H1 (cell line): ENCODE measurements around the gene CLIP4. TPM values are rescaled to one million over a fixed set of nuclear protein-coding genes. Genes with fewer than 3 reads are reported as not detected.

Source experiments
- CTCF ChIA-PET: fragments of 300-600 bp; sonication (Branson Sonifier 250); formaldehyde crosslinking; loops from one replicate; lab custom pipeline; 2021; ENCODE audit not compliant: partially characterized antibody; lab: Charles Lee
- POLR2A ChIA-PET: fragments of 300-600 bp; sonication (Branson Sonifier 250); formaldehyde crosslinking; loops from one replicate; lab custom pipeline; 2021; ENCODE audit warnings: inconsistent platforms; ENCODE audit not compliant: partially characterized antibody; lab: Charles Lee
- DNase-seq, 2 experiments: peaks; one replicate each; pipeline versions ENCODE4 v3.0.0 to v3.0.0-alpha.2; 2010 to 2022; ENCODE audit warnings: low spot score in 2 of 2, low read depth in 1 of 2, mixed read lengths in 1 of 2
- FAIRE-seq: peaks from 2 replicates; lab custom pipeline; 2011; peaks lifted over from hg19 to GRCh38; lab: Jason Lieb, UNC
- H2AFZ ChIP-seq: 2 replicates; pipeline ENCODE4 v1.8.1; 2012; ENCODE audit warnings: low read length, inconsistent platforms
- H2AK5ac ChIP-seq: 2 replicates; pipeline ENCODE4 v1.6.1; 2013; ENCODE audit warnings: low read depth, low read length
- H2BK120ac ChIP-seq: replicated peaks from 2 replicates; pipeline ENCODE3; 2013; ENCODE audit warnings: low read depth, low read length, inconsistent platforms
- H2BK12ac ChIP-seq: 2 replicates; pipeline ENCODE4 v1.6.1; 2013; ENCODE audit warnings: low read depth, low read length
- H2BK15ac ChIP-seq: 2 replicates; pipeline ENCODE4 v1.6.1; 2013; ENCODE audit warnings: low read length
- H2BK20ac ChIP-seq: 2 replicates; pipeline ENCODE4 v1.6.1; 2013; ENCODE audit warnings: low read length
- H2BK5ac ChIP-seq: 2 replicates; pipeline ENCODE4 v1.6.1; 2013; ENCODE audit warnings: low read depth, low read length
- H3K14ac ChIP-seq: 2 replicates; pipeline ENCODE4 v1.6.1; 2013; ENCODE audit warnings: inconsistent platforms; ENCODE audit not compliant: insufficient read length
- H3K18ac ChIP-seq: 2 replicates; pipeline ENCODE4 v1.6.1; 2013; ENCODE audit warnings: low read length; ENCODE audit errors: extremely low read depth
- H3K23ac ChIP-seq: 2 replicates; pipeline ENCODE4 v1.6.1; 2013; ENCODE audit warnings: inconsistent platforms; ENCODE audit not compliant: insufficient read length
- H3K23me2 ChIP-seq: 2 replicates; pipeline ENCODE4 v1.6.1; 2013; ENCODE audit warnings: low read depth, low read length
- H3K27ac ChIP-seq: 2 replicates; pipeline ENCODE4 v1.6.1; 2011; ENCODE audit warnings: low read depth, low read length, inconsistent platforms
- H3K27me3 ChIP-seq, 4 experiments: replicated peaks in 1 of 4; 1 replicate in 1 of 4; 2 replicates in 3 of 4; pipeline versions ENCODE4 v1.6.1 to v1.8.1; 2011 to 2013; ENCODE audit warnings: low read length in 3 of 4, mild to moderate bottlenecking in 3 of 4, inconsistent platforms in 2 of 4, mixed read lengths in 2 of 4, moderate library complexity in 1 of 4; ENCODE audit not compliant: control insufficient read depth in 3 of 4, insufficient read depth in 3 of 4; ENCODE audit errors: extremely low read depth in 1 of 4
- H3K36me3 ChIP-seq, 4 experiments: 2 replicates each; pipeline versions ENCODE4 v1.6.1 to v1.8.1; 2011 to 2013; ENCODE audit warnings: mild to moderate bottlenecking in 4 of 4, low read length in 3 of 4, moderate library complexity in 2 of 4, control low read depth in 1 of 4, inconsistent platforms in 1 of 4; ENCODE audit not compliant: insufficient read depth in 4 of 4, control insufficient read depth in 2 of 4
- H3K4ac ChIP-seq: replicated peaks from 2 replicates; pipeline ENCODE3; 2013; ENCODE audit warnings: low read length, low read depth, mixed read lengths, inconsistent platforms; ENCODE audit not compliant: insufficient read length
- H3K4me1 ChIP-seq, 4 experiments: replicated peaks in 1 of 4; 1 replicate in 1 of 4; 2 replicates in 3 of 4; pipeline versions ENCODE4 v1.6.1 to v1.8.1; 2011 to 2013; ENCODE audit warnings: low read length in 3 of 4, inconsistent platforms in 2 of 4, mixed read lengths in 1 of 4; ENCODE audit not compliant: insufficient read depth in 4 of 4, control insufficient read depth in 3 of 4
- H3K4me2 ChIP-seq, 2 experiments: 2 replicates each; pipeline versions ENCODE4 v1.6.1 to v1.8.1; 2011 to 2013; ENCODE audit warnings: low read depth in 2 of 2, low read length in 2 of 2, control low read depth in 1 of 2, inconsistent platforms in 1 of 2, mild to moderate bottlenecking in 1 of 2; ENCODE audit not compliant: insufficient read depth in 1 of 2
- H3K4me3 ChIP-seq, 4 experiments: fragments of 200-600, 300-600 bp in 1 of 4; sonication (generic), shearing (Covaris generic), sonication (Bioruptor Twin) in 1 of 4; 2 replicates each; pipeline versions ENCODE4 v1.5.1 to v1.8.1; 2011 to 2016; ENCODE audit warnings: low read length in 4 of 4, low read depth in 3 of 4, control low read depth in 2 of 4, inconsistent platforms in 2 of 4, mild to moderate bottlenecking in 2 of 4, mixed read lengths in 1 of 4, moderate library complexity in 1 of 4; ENCODE audit not compliant: insufficient read depth in 2 of 4; ENCODE audit errors: extremely low read depth in 1 of 4
- H3K56ac ChIP-seq: replicated peaks from 2 replicates; pipeline ENCODE3; 2013; ENCODE audit warnings: low read depth, mild to moderate bottlenecking, mixed read lengths, low read length, inconsistent platforms; ENCODE audit not compliant: insufficient read length
- H3K79me1 ChIP-seq: 2 replicates; pipeline ENCODE4 v1.6.1; 2013; ENCODE audit warnings: low read depth, low read length, control low read depth
- H3K79me2 ChIP-seq, 2 experiments: 2 replicates each; pipeline versions ENCODE4 v1.6.1 to v1.8.1; 2012 to 2013; ENCODE audit warnings: low read length in 2 of 2, mild to moderate bottlenecking in 2 of 2, inconsistent platforms in 1 of 2; ENCODE audit not compliant: insufficient read depth in 2 of 2, control insufficient read depth in 1 of 2
- H3K9ac ChIP-seq, 4 experiments: replicated peaks in 1 of 4; 1 replicate in 1 of 4; 2 replicates in 3 of 4; pipeline versions ENCODE4 v1.6.1 to v1.8.1; 2011 to 2013; ENCODE audit warnings: low read depth in 3 of 4, low read length in 3 of 4, control low read depth in 2 of 4, mild to moderate bottlenecking in 2 of 4, moderate library complexity in 2 of 4, inconsistent platforms in 1 of 4; ENCODE audit errors: extremely low read depth in 1 of 4
- H3K9me3 ChIP-seq, 2 experiments: 2 replicates each; pipeline versions ENCODE4 v1.6.1 to v1.8.1; 2012 to 2013; ENCODE audit warnings: mild to moderate bottlenecking in 2 of 2, moderate library complexity in 2 of 2, control low read depth in 1 of 2, inconsistent platforms in 1 of 2, low read depth in 1 of 2, low read length in 1 of 2, mixed read lengths in 1 of 2; ENCODE audit not compliant: insufficient read depth in 2 of 2
- H4K20me1 ChIP-seq, 2 experiments: replicated peaks in 1 of 2; 2 replicates each; pipeline versions ENCODE3 to v1.8.1; 2011 to 2013; ENCODE audit warnings: inconsistent platforms in 2 of 2, low read length in 2 of 2, mild to moderate bottlenecking in 1 of 2; ENCODE audit not compliant: insufficient read depth in 2 of 2, control insufficient read depth in 1 of 2
- H4K5ac ChIP-seq: 2 replicates; pipeline ENCODE4 v1.6.1; 2013; ENCODE audit warnings: low read length, low read depth, mixed read lengths, inconsistent platforms; ENCODE audit not compliant: insufficient read length
- H4K8ac ChIP-seq: 2 replicates; pipeline ENCODE4 v1.8.0; 2013; ENCODE audit warnings: mild to moderate bottlenecking, moderate library complexity, low read length, inconsistent platforms; ENCODE audit not compliant: insufficient read depth; ENCODE audit errors: extremely low read depth
- H4K91ac ChIP-seq: replicated peaks from 2 replicates; pipeline ENCODE3; 2013; ENCODE audit warnings: low read length, mixed read lengths, inconsistent platforms; ENCODE audit not compliant: insufficient read length
- HDAC6 ChIP-seq: IDR thresholded peaks from one replicate; pipeline ENCODE4 v1.7.1; 2012; ENCODE audit warnings: low read depth, mild to moderate bottlenecking, inconsistent platforms, low read length, moderate library complexity
- POLR2AphosphoS5 ChIP-seq: IDR thresholded peaks from 2 replicates; pipeline ENCODE4 v1.6.1; 2011; ENCODE audit warnings: low read depth, low read length
- SAP30 ChIP-seq: fragments of 300-600 bp; sonication (generic); IDR thresholded peaks from 2 replicates; pipeline ENCODE4 v1.7.1; 2012; ENCODE audit warnings: low read length, moderate library complexity, mild to moderate bottlenecking, inconsistent platforms; ENCODE audit not compliant: insufficient read depth, insufficient replicate concordance
- WGBS, 2 experiments: shearing (Covaris generic) in 1 of 2; methylation state at CpG; one replicate each; pipeline versions ENCODE4 v1.1.6 to v1.1.7; 2013 to 2015; ENCODE audit warnings: low lambda C conversion rate in 2 of 2, mixed read lengths in 2 of 2, inconsistent platforms in 1 of 2, low coverage in 1 of 2, missing lambda C conversion rate in 1 of 2; ENCODE audit not compliant: insufficient replicate concordance in 2 of 2, insufficient coverage in 1 of 2, insufficient read length in 1 of 2; ENCODE audit errors: extremely low coverage in 1 of 2, missing lambda C conversion rate in 1 of 2; 5-methylcytosine and 5-hydroxymethylcytosine counted together
- polyA plus RNA-seq, 7 experiments: library from polyadenylated mRNA; depleted of rRNA in 3 of 7; stranded (reverse) in 5 of 7; unstranded in 2 of 7; fragments of >200 nt in 5 of 7; fragments of 200-250 nt in 2 of 7; gene quantifications; 1 replicate in 5 of 7; 2 replicates in 1 of 7; 4 replicates in 1 of 7; pipeline versions ENCODE4 v1.2.1 to v1.2.3, GENCODE V29; 2011 to 2013; ENCODE audit warnings: missing spikeins in 2 of 7, mixed read lengths in 2 of 7
- total RNA-seq: library from RNA; stranded (reverse); fragmentation: NEBNext Ultra II Directional; extraction: Animal tissue kit (Norgen Biotek cat#: 25700); gene quantifications from 2 replicates; pipeline ENCODE4 v1.2.1, GENCODE V29; 2021

Gene CLIP4
- total and polyA plus RNA-seq, 2 of the 8 experiments (the other 6 are each of a cell fraction or from before 2014, with no cell fraction given), result 0.08 to 0.09 TPM

- Histone ChIP-seq H3K79me1 (no peaks in the 10 kb centered on the region), H3K14ac (no peak overlapping the region), H3K9ac (no peak overlapping the region), H3K27me3 (no peaks in the 10 kb centered on the region), H4K8ac (no peak overlapping the region), H3K4me2 (no peak overlapping the region), H2BK20ac (no peak overlapping the region), H4K20me1 (no peaks in the 10 kb centered on the region), H3K56ac (no peak overlapping the region), H2BK120ac (no peak overlapping the region), H3K23me2 (no peaks in the 10 kb centered on the region), H4K5ac (no peak overlapping the region), H2BK12ac (no peak overlapping the region), H4K91ac (no peak overlapping the region), H2AFZ (no peak overlapping the region), H3K9me3 (0 out of 4 replicates have a peak, but pooled peaks cover 0 to 3% of the 10 kb centered on the region in 2 experiments), H3K36me3 (no peaks in the 10 kb centered on the region), H3K23ac (no peak overlapping the region), H3K79me2 (no peaks in the 10 kb centered on the region), H3K4ac (no peak overlapping the region), H2BK15ac (no peak overlapping the region), H2BK5ac (no peak overlapping the region), H3K4me3 (no peak overlapping the region), H3K18ac (no peak overlapping the region), H2AK5ac (no peak overlapping the region), H3K27ac (no peak overlapping the region), H3K4me1 (no peaks in the 10 kb centered on the region; a peak in 1 of 7 replicates)
- DNase-seq (no peak), FAIRE-seq (no peak)
- WGBS, 2 experiments, result 100% methylated on average over 6 of the region's 6 CpGs; no CpG with 5 or more reads in 1 of the 2 experiments
- POLR2A ChIA-PET, result no interaction called here
- CTCF ChIA-PET, result no interaction called here
- TF ChIP-seq POLR2AphosphoS5 (no peak), SAP30 (no peak), HDAC6 (no peak)
Measured at GRCh38 chr2:29143657-29144056, 28.4 kb downstream of the CLIP4 start.
